ENCODE data around the gene BTC.
A peak's percentile ranks its signal among the peaks of the same experiment; 100 is the strongest.

BTC gene

GRCh38 chr4:74800310-74800709 is 6.0 kb upstream of the BTC start:
- H3K4me3 ChIP-seq (ENCODE audit: low read depth in 1 of 2, low read length in 2 of 2): no peak overlapping the region
- no peak overlapping the region for H3K27ac ChIP-seq (ENCODE audit: low read depth, low read length)
- no peaks in the 10 kb centered on the region for H3K9me3 ChIP-seq (ENCODE audit: control insufficient read depth in 1 of 2, low read length in 2 of 2)
- no peak overlapping the region for H3K9ac ChIP-seq (ENCODE audit: low read depth in 1 of 2, low read length in 2 of 2)
- no peaks in the 10 kb centered on the region for H3K36me3 ChIP-seq (ENCODE audit: control insufficient read depth in 1 of 2, insufficient read depth in 2 of 2, low read length in 2 of 2)
- no peaks in the 10 kb centered on the region for H3K4me1 ChIP-seq (ENCODE audit: control insufficient read depth in 1 of 2, insufficient read depth in 2 of 2, low read length in 2 of 2)
- no peaks in the 10 kb centered on the region for H3K27me3 ChIP-seq (ENCODE audit: control insufficient read depth in 1 of 2, insufficient read depth in 2 of 2, low read length in 2 of 2)

DNA sequence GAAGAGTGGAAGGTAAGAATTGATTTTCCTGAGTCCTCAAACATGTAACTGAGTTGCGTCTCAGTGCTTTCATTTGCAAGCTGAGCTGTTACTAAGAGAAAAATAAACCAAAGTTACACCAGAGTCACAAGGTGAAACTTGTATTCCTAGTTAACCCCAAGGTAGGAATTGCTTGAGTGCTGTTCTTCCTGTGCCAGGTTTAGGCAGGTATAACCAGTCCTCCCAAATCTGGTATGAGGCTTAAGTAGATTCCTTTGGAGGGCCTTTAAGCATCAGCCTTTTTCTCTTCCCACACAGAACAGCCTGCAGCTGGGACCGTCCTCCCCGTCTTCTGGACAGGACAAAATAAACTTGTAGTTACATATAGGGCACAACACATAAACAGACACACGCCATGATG is 2.3 kb upstream of the BTC start:
- peaks cover 0 to 11% of the 10 kb centered on the region in 2 donors for H3K27me3 ChIP-seq (ENCODE audit: control insufficient read depth in 1 of 2, insufficient read depth in 2 of 2, low read length in 2 of 2)
- no peak overlapping the region for H3K27ac ChIP-seq (ENCODE audit: low read depth, low read length)
- H3K36me3 ChIP-seq (ENCODE audit: control insufficient read depth in 1 of 2, insufficient read depth in 2 of 2, low read length in 2 of 2): no peaks in the 10 kb centered on the region
- H3K4me3 ChIP-seq (ENCODE audit: low read depth in 1 of 2, low read length in 2 of 2): no peak overlapping the region
- peaks cover 7 to 15% of the 10 kb centered on the region in 2 donors for H3K4me1 ChIP-seq (ENCODE audit: control insufficient read depth in 1 of 2, insufficient read depth in 2 of 2, low read length in 2 of 2)
- H3K9me3 ChIP-seq (ENCODE audit: control insufficient read depth in 1 of 2, low read length in 2 of 2): no peaks in the 10 kb centered on the region
- no peak overlapping the region for H3K9ac ChIP-seq (ENCODE audit: low read depth in 1 of 2, low read length in 2 of 2)

DNA sequence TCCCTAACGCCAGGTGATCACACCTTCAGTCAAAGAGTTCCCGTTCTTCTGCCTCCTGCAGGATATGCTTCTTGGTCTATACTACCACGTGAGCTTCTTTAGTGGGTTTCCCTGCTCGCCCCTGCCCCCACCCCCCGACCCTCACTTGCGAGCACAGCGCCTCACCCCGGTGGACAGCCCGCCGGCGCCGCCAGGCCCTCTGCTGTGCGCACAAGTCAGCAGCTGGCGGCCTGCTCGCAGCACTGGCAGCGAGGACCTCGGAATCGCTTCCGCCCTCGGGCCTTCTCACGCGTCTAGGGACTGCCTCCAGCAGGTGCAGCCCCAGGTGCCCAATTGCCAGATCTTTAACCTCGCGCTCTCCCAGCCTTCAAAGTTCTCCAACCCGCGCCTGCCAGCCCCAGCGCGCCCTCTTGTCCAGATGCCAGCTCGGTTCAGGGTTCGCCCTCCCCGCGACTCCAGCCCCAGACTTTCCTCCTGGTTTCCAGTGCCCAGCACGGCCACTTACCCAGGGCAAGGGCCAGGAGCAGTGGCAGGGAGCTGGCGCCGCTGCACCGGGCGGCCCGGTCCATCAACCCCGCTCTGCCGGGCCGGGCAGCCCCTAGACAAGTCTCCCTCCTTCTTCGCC is 454 bp downstream of the BTC start:
- no peaks in the 10 kb centered on the region for H3K36me3 ChIP-seq (ENCODE audit: control insufficient read depth in 1 of 2, insufficient read depth in 2 of 2, low read length in 2 of 2)
- peaks cover 7 to 15% of the 10 kb centered on the region in 2 donors for H3K4me1 ChIP-seq (ENCODE audit: control insufficient read depth in 1 of 2, insufficient read depth in 2 of 2, low read length in 2 of 2)
- H3K27ac ChIP-seq (ENCODE audit: low read depth, low read length): peak overlapping the region; percentile 84
- H3K27me3 ChIP-seq (ENCODE audit: control insufficient read depth in 1 of 2, insufficient read depth in 2 of 2, low read length in 2 of 2): peaks cover 0 to 11% of the 10 kb centered on the region in 2 donors
- H3K4me3 ChIP-seq (ENCODE audit: low read depth in 1 of 2, low read length in 2 of 2): peak overlapping the region; percentile 63 to 74
- no peaks in the 10 kb centered on the region for H3K9me3 ChIP-seq (ENCODE audit: control insufficient read depth in 1 of 2, low read length in 2 of 2)
- peak overlapping the region; percentile 70 to 73 for H3K9ac ChIP-seq (ENCODE audit: low read depth in 1 of 2, low read length in 2 of 2)

DNA sequence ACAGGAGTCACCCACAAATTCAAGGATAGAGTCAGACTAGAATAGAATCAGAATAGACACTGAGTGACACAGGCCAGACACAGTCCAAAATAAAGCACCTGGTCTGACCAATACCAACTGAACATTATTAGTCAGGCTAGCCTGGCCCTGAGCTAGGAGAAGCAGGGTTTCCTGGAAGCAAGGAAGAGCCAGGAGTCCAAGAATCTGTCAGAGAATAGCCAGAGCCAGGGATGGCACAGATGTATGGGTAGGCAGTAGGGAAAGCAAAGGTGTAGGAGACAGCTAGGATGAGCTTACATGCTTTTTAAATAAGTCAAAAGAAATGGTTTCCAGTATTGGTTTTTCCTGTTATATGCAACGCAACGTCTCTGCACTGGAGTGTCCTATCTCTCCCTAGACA is 3.7 kb downstream of the BTC start:
- H3K36me3 ChIP-seq (ENCODE audit: control insufficient read depth in 1 of 2, insufficient read depth in 2 of 2, low read length in 2 of 2): no peaks in the 10 kb centered on the region
- H3K9me3 ChIP-seq (ENCODE audit: control insufficient read depth in 1 of 2, low read length in 2 of 2): no peaks in the 10 kb centered on the region
- peaks cover 7 to 15% of the 10 kb centered on the region in 2 donors for H3K4me1 ChIP-seq (ENCODE audit: control insufficient read depth in 1 of 2, insufficient read depth in 2 of 2, low read length in 2 of 2)
- H3K4me3 ChIP-seq (ENCODE audit: low read depth in 1 of 2, low read length in 2 of 2): no peak overlapping the region
- H3K9ac ChIP-seq (ENCODE audit: low read depth in 1 of 2, low read length in 2 of 2): no peak overlapping the region
- H3K27me3 ChIP-seq (ENCODE audit: control insufficient read depth in 1 of 2, insufficient read depth in 2 of 2, low read length in 2 of 2): peaks cover 0 to 11% of the 10 kb centered on the region in 2 donors
- H3K27ac ChIP-seq (ENCODE audit: low read depth, low read length): no peak overlapping the region

DNA sequence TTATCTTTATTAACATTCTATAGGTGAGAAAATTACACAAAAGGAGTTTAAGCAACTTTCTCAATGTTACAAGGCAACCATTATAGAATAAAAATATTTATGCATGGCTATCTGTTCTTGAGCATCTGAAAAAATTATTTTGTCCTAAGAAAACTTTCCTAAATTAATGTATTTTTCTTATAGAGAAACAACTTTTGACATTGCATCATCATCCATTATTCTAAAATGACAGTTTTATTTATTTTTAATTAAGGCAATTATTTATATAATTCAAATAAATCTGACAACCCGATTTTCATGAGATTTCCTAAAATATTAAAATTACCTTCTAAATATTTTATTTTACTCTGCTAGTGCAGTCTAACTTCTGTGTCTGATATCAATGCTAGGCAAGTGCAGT is 4.8 kb downstream of the BTC start:
- Histone ChIP-seq H3K4me1 (ENCODE audit: control insufficient read depth in 1 of 2, insufficient read depth in 2 of 2, low read length in 2 of 2) (peaks cover 7 to 15% of the 10 kb centered on the region in 2 donors), H3K9ac (ENCODE audit: low read depth in 1 of 2, low read length in 2 of 2) (no peak overlapping the region), H3K36me3 (ENCODE audit: control insufficient read depth in 1 of 2, insufficient read depth in 2 of 2, low read length in 2 of 2) (no peaks in the 10 kb centered on the region)

DNA sequence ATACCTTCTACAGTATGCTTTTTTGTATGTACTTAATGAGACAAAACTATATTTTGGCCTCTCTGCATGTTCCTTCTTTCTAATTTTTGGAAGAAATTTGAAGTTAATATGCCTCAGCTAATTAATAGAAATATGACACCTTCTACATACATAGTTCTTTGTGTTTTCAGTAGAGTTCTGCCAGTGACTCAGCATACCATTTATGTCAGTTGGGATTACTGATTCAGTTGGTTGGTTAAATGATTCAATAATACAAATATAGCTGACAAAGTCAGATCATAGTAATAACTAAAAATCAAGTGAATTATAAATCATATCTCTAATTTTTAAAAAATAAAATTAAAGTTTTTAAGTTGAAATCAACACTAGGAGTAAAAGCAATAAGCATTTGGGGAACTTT is 16.8 kb downstream of the BTC start:
- H3K9me3 ChIP-seq (ENCODE audit: control insufficient read depth in 1 of 2, low read length in 2 of 2): no peaks in the 10 kb centered on the region
- no peak overlapping the region for H3K9ac ChIP-seq (ENCODE audit: low read depth in 1 of 2, low read length in 2 of 2)
- H3K27ac ChIP-seq (ENCODE audit: low read depth, low read length): no peak overlapping the region
- H3K27me3 ChIP-seq (ENCODE audit: control insufficient read depth in 1 of 2, insufficient read depth in 2 of 2, low read length in 2 of 2): no peaks in the 10 kb centered on the region
- no peaks in the 10 kb centered on the region for H3K36me3 ChIP-seq (ENCODE audit: control insufficient read depth in 1 of 2, insufficient read depth in 2 of 2, low read length in 2 of 2)
- no peaks in the 10 kb centered on the region for H3K4me1 ChIP-seq (ENCODE audit: control insufficient read depth in 1 of 2, insufficient read depth in 2 of 2, low read length in 2 of 2)
- H3K4me3 ChIP-seq (ENCODE audit: low read depth in 1 of 2, low read length in 2 of 2): no peak overlapping the region

More for the DNA sequence above, 4.8 kb downstream of the BTC start:
- H3K27ac ChIP-seq (ENCODE audit: low read depth, low read length): no peak overlapping the region
- peaks cover 0 to 11% of the 10 kb centered on the region in 2 donors for H3K27me3 ChIP-seq (ENCODE audit: control insufficient read depth in 1 of 2, insufficient read depth in 2 of 2, low read length in 2 of 2)
- H3K4me3 ChIP-seq (ENCODE audit: low read depth in 1 of 2, low read length in 2 of 2): no peak overlapping the region
- no peaks in the 10 kb centered on the region for H3K9me3 ChIP-seq (ENCODE audit: control insufficient read depth in 1 of 2, low read length in 2 of 2)

- H3K4me3 ChIP-seq (ENCODE audit: low read depth in 1 of 2, low read length in 2 of 2): no peak overlapping the region
- no peak overlapping the region for H3K27ac ChIP-seq (ENCODE audit: low read depth, low read length)
- no peaks in the 10 kb centered on the region for H3K27me3 ChIP-seq (ENCODE audit: control insufficient read depth in 1 of 2, insufficient read depth in 2 of 2, low read length in 2 of 2)
- H3K36me3 ChIP-seq (ENCODE audit: control insufficient read depth in 1 of 2, insufficient read depth in 2 of 2, low read length in 2 of 2): no peaks in the 10 kb centered on the region
- H3K9me3 ChIP-seq (ENCODE audit: control insufficient read depth in 1 of 2, low read length in 2 of 2): no peaks in the 10 kb centered on the region
- no peak overlapping the region for H3K9ac ChIP-seq (ENCODE audit: low read depth in 1 of 2, low read length in 2 of 2)
- no peaks in the 10 kb centered on the region for H3K4me1 ChIP-seq (ENCODE audit: control insufficient read depth in 1 of 2, insufficient read depth in 2 of 2, low read length in 2 of 2)
These were observed 21.5 kb downstream of the BTC start for GRCh38 chr4:74772783-74773182.

GRCh38 chr4:74772106-74772505 is 22.2 kb downstream of the BTC start:
- Histone ChIP-seq H3K27me3 (ENCODE audit: control insufficient read depth in 1 of 2, insufficient read depth in 2 of 2, low read length in 2 of 2) (no peaks in the 10 kb centered on the region), H3K36me3 (ENCODE audit: control insufficient read depth in 1 of 2, insufficient read depth in 2 of 2, low read length in 2 of 2) (no peaks in the 10 kb centered on the region), H3K9me3 (ENCODE audit: control insufficient read depth in 1 of 2, low read length in 2 of 2) (no peaks in the 10 kb centered on the region), H3K4me1 (ENCODE audit: control insufficient read depth in 1 of 2, insufficient read depth in 2 of 2, low read length in 2 of 2) (no peaks in the 10 kb centered on the region), H3K27ac (ENCODE audit: low read depth, low read length) (no peak overlapping the region), H3K4me3 (ENCODE audit: low read depth in 1 of 2, low read length in 2 of 2) (no peak overlapping the region), H3K9ac (ENCODE audit: low read depth in 1 of 2, low read length in 2 of 2) (no peak overlapping the region)

DNA sequence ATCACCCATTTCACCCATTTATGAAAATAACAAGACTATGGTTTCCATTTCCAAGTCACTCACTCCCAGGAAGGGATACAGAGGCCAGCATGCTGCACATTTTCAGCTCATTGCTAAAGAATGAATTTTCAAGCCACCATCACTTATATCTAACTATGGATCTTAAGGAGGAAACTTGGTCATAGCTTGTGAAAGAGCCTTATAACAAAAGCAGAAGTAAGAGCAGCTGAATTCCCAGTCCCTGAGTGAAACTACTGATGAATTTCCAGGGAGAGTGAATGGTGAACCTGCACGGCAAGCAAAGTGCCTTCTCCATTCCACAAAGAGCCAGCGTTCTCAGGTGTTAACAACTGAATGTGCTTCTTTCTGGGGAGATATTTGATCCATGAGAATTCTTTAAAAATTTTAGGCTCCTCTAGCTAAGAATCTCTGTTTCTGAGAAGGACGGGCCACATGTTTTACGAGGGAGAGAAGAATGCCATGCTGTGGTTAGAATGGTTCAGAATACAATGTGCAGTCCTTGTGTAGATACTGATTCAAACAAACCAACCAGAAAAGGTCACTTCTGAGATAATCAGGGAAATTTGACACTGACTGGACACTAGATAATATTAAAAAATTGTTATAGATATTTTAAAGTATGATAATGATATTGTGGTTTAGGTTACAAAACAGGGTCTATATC is 24.0 kb downstream of the BTC start:
- no peaks in the 10 kb centered on the region for H3K36me3 ChIP-seq (ENCODE audit: control insufficient read depth in 1 of 2, insufficient read depth in 2 of 2, low read length in 2 of 2)
- H3K4me3 ChIP-seq (ENCODE audit: low read depth in 1 of 2, low read length in 2 of 2): no peak overlapping the region
- no peak overlapping the region for H3K27ac ChIP-seq (ENCODE audit: low read depth, low read length)
- no peaks in the 10 kb centered on the region for H3K27me3 ChIP-seq (ENCODE audit: control insufficient read depth in 1 of 2, insufficient read depth in 2 of 2, low read length in 2 of 2)
- H3K9me3 ChIP-seq (ENCODE audit: control insufficient read depth in 1 of 2, low read length in 2 of 2): no peaks in the 10 kb centered on the region
- no peak overlapping the region for H3K9ac ChIP-seq (ENCODE audit: low read depth in 1 of 2, low read length in 2 of 2)
- H3K4me1 ChIP-seq (ENCODE audit: control insufficient read depth in 1 of 2, insufficient read depth in 2 of 2, low read length in 2 of 2): no peaks in the 10 kb centered on the region

- H3K27me3 ChIP-seq (ENCODE audit: control insufficient read depth in 1 of 2, insufficient read depth in 2 of 2, low read length in 2 of 2): no peaks in the 10 kb centered on the region
- H3K9me3 ChIP-seq (ENCODE audit: control insufficient read depth in 1 of 2, low read length in 2 of 2): no peaks in the 10 kb centered on the region
- H3K4me3 ChIP-seq (ENCODE audit: low read depth in 1 of 2, low read length in 2 of 2): no peak overlapping the region
- no peaks in the 10 kb centered on the region for H3K36me3 ChIP-seq (ENCODE audit: control insufficient read depth in 1 of 2, insufficient read depth in 2 of 2, low read length in 2 of 2)
- no peaks in the 10 kb centered on the region for H3K4me1 ChIP-seq (ENCODE audit: control insufficient read depth in 1 of 2, insufficient read depth in 2 of 2, low read length in 2 of 2)
- no peak overlapping the region for H3K27ac ChIP-seq (ENCODE audit: low read depth, low read length)
- H3K9ac ChIP-seq (ENCODE audit: low read depth in 1 of 2, low read length in 2 of 2): no peak overlapping the region
These were observed 25.3 kb downstream of the BTC start for GRCh38 chr4:74768857-74769525.
